DOHH2 (cell line): Measurements from ENCODE around the gene LACTB.
A peak's percentile ranks its signal among the peaks of the same experiment; 100 is the strongest.

Source experiments
- H3F3A ChIP-seq: fragments of 200-600 bp; sonication (generic), shearing (Covaris generic); 2 replicates; pipeline ENCODE4 v1.6.0; 2016; ENCODE audit warnings: antibody characterized with exemption, mild to moderate bottlenecking; ENCODE audit not compliant: control insufficient read depth, insufficient read depth
- H3K27ac ChIP-seq: fragments of 200-600 bp; sonication (generic); 2 replicates; pipeline ENCODE4 v1.5.1; 2014; ENCODE audit warnings: low read depth, mild to moderate bottlenecking, low read length, moderate library complexity
- H3K27me3 ChIP-seq: fragments of 200-600 bp; sonication (generic); 2 replicates; pipeline ENCODE4 v1.6.1; 2014; ENCODE audit warnings: mild to moderate bottlenecking, low read length, mixed read lengths; ENCODE audit not compliant: control insufficient read depth
- H3K36me3 ChIP-seq: fragments of 200-600 bp; sonication (generic); 2 replicates; pipeline ENCODE4 v1.6.1; 2014; ENCODE audit warnings: mild to moderate bottlenecking, low read length, moderate library complexity, mixed read lengths; ENCODE audit not compliant: control insufficient read depth
- H3K4me1 ChIP-seq: fragments of 200-600 bp; sonication (generic); 2 replicates; pipeline ENCODE4 v1.6.1; 2014; ENCODE audit warnings: mild to moderate bottlenecking, low read length, mixed read lengths; ENCODE audit not compliant: control insufficient read depth
- H3K4me2 ChIP-seq: fragments of 200-600 bp; sonication (generic); 2 replicates; pipeline ENCODE4 v1.6.0; 2014; ENCODE audit warnings: mild to moderate bottlenecking, low read length, moderate library complexity
- H3K4me3 ChIP-seq: fragments of 200-600 bp; sonication (generic); 2 replicates; pipeline ENCODE4 v1.5.1; 2014; ENCODE audit warnings: mild to moderate bottlenecking, low read length, mixed read lengths
- H3K79me2 ChIP-seq: fragments of 200-600 bp; sonication (generic); 2 replicates; pipeline ENCODE4 v1.6.1; 2014; ENCODE audit warnings: mild to moderate bottlenecking, low read length, mixed read lengths; ENCODE audit not compliant: control insufficient read depth
- H3K9me2 ChIP-seq: fragments of 200-600 bp; sonication (generic); replicated peaks from 2 replicates; pipeline ENCODE4 v1.6.1; 2014; ENCODE audit warnings: mild to moderate bottlenecking, low read length, mixed read lengths; ENCODE audit not compliant: control insufficient read depth
- H3K9me3 ChIP-seq: fragments of 200-600 bp; sonication (generic); 2 replicates; pipeline ENCODE4 v1.6.1; 2014; ENCODE audit warnings: antibody characterized with exemption, low read length, mixed read lengths; ENCODE audit not compliant: control insufficient read depth, insufficient read depth
- H4K20me1 ChIP-seq: fragments of 200-600 bp; sonication (generic); 2 replicates; pipeline ENCODE4 v1.6.0; 2014; ENCODE audit warnings: low read depth, mild to moderate bottlenecking, antibody characterized with exemption, low read length, moderate library complexity; ENCODE audit not compliant: control insufficient read depth, insufficient read depth
- EZH2phosphoT487 ChIP-seq: fragments of 200-600 bp; sonication (generic); IDR thresholded peaks from 2 replicates; pipeline ENCODE4 v1.6.1; 2017; ENCODE audit warnings: borderline replicate concordance, mild to moderate bottlenecking, antibody characterized with exemption, low read length, moderate library complexity, mixed read lengths
- TF ChIP-seq, protein P1 (sequence below): fragments of 200-600 bp; sonication (generic); IDR thresholded peaks from one replicate; pipeline ENCODE4 v1.5.1; 2014; ENCODE audit warnings: antibody characterized with exemption, mild to moderate bottlenecking, low read depth, low read length; ENCODE audit not compliant: poor library complexity, severe bottlenecking

Gene LACTB

GRCh38 chr15:63156086-63156710 lies 34.5 kb downstream of the LACTB start:
- TF ChIP-seq, protein P1, sequence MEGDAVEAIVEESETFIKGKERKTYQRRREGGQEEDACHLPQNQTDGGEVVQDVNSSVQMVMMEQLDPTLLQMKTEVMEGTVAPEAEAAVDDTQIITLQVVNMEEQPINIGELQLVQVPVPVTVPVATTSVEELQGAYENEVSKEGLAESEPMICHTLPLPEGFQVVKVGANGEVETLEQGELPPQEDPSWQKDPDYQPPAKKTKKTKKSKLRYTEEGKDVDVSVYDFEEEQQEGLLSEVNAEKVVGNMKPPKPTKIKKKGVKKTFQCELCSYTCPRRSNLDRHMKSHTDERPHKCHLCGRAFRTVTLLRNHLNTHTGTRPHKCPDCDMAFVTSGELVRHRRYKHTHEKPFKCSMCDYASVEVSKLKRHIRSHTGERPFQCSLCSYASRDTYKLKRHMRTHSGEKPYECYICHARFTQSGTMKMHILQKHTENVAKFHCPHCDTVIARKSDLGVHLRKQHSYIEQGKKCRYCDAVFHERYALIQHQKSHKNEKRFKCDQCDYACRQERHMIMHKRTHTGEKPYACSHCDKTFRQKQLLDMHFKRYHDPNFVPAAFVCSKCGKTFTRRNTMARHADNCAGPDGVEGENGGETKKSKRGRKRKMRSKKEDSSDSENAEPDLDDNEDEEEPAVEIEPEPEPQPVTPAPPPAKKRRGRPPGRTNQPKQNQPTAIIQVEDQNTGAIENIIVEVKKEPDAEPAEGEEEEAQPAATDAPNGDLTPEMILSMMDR = no peak
- no peak for TF ChIP-seq EZH2phosphoT487
- no peaks in the 10 kb centered on the region for H4K20me1 ChIP-seq
- no peaks in the 10 kb centered on the region for H3K9me2 ChIP-seq
- peak overlapping the region; percentile 60 for H3K27ac ChIP-seq
- no peaks in the 10 kb centered on the region for H3F3A ChIP-seq
- peak overlapping the region; percentile 93 for H3K4me2 ChIP-seq
- peaks cover 19% of the 10 kb centered on the region for H3K79me2 ChIP-seq
- no peaks in the 10 kb centered on the region for H3K9me3 ChIP-seq
- peaks cover 24% of the 10 kb centered on the region for H3K4me1 ChIP-seq
- H3K36me3 ChIP-seq = peaks cover 26% of the 10 kb centered on the region
- peak overlapping the region; percentile 93 for H3K4me3 ChIP-seq
- H3K27me3 ChIP-seq = no peaks in the 10 kb centered on the region

- Histone ChIP-seq H3K4me2 (peak overlapping the region; percentile 93), H3K9me3 (no peaks in the 10 kb centered on the region), H3K4me3 (peak overlapping the region; percentile 93), H3K4me1 (peaks cover 30% of the 10 kb centered on the region), H3K27me3 (no peaks in the 10 kb centered on the region), H3K79me2 (peaks cover 19% of the 10 kb centered on the region), H4K20me1 (no peaks in the 10 kb centered on the region), H3K36me3 (peaks cover 26% of the 10 kb centered on the region), H3F3A (no peaks in the 10 kb centered on the region), H3K9me2 (no peaks in the 10 kb centered on the region), H3K27ac (peak overlapping the region; percentile 60)
- TF ChIP-seq, protein P1 = no peak
- no peak for TF ChIP-seq EZH2phosphoT487
Measured at GRCh38 chr15:63156755-63157117, 35.1 kb downstream of the LACTB start.

- Histone ChIP-seq H3K36me3 (peaks cover 26% of the 10 kb centered on the region), H3K9me3 (no peaks in the 10 kb centered on the region), H3K4me2 (peak within 1 kb of the TSS; percentile 93), H3K4me3 (peak within 1 kb of the TSS; percentile 93), H3K79me2 (peaks cover 19% of the 10 kb centered on the region), H3K9me2 (no peaks in the 10 kb centered on the region), H3F3A (no peaks in the 10 kb centered on the region), H3K4me1 (peaks cover 35% of the 10 kb centered on the region), H4K20me1 (no peaks in the 10 kb centered on the region), H3K27me3 (no peaks in the 10 kb centered on the region), H3K27ac (peak within 1 kb of the TSS; percentile 60)
- TF ChIP-seq, protein P1 = no peak
- TF ChIP-seq EZH2phosphoT487 = no peak
Measured at GRCh38 chr15:63157118-63157843, 35.6 kb downstream of the LACTB start, which contains the start of gene RPS27L. TSS of gene RPS27L (minus strand) at chr15:63157477. CDS start at chr15:63157405, 72 bp downstream.
